Fibroblast of lung (primary cell): ENCODE results near the gene KLHL29. TPM values are rescaled to one million over a fixed set of nuclear protein-coding genes. Genes with fewer than 3 reads are reported as not detected.

Experiments used
- DNase-seq, 2 donors: peaks; one replicate each; pipeline versions ENCODE4 v3.0.0 to v3.0.0-alpha.2; 2010; ENCODE audit warnings: low read depth in 2 of 2
- H2AFZ ChIP-seq: 2 replicates; pipeline ENCODE4 v1.5.1; 2012; ENCODE audit warnings: low read length, control low read depth, inconsistent platforms
- H3K27ac ChIP-seq: 2 replicates; pipeline ENCODE4 v1.5.1; 2011; ENCODE audit warnings: low read length, control low read depth; ENCODE audit not compliant: insufficient read depth
- H3K27me3 ChIP-seq: 2 replicates; pipeline ENCODE4 v1.5.1; 2011; ENCODE audit warnings: mild to moderate bottlenecking, low read length; ENCODE audit not compliant: control insufficient read depth, insufficient read depth
- H3K36me3 ChIP-seq: 2 replicates; pipeline ENCODE4 v1.5.1; 2011; ENCODE audit warnings: low read length; ENCODE audit not compliant: control insufficient read depth, insufficient read depth
- H3K4me1 ChIP-seq: 2 replicates; pipeline ENCODE4 v1.5.1; 2011; ENCODE audit warnings: low read length; ENCODE audit not compliant: control insufficient read depth, insufficient read depth; ENCODE audit errors: extremely low read depth
- H3K4me2 ChIP-seq: 2 replicates; pipeline ENCODE4 v1.5.1; 2011; ENCODE audit warnings: low read length, control low read depth; ENCODE audit not compliant: insufficient read depth; ENCODE audit errors: extremely low read depth
- H3K4me3 ChIP-seq, 4 experiments: fragments of 200-600 bp in 1 of 4; sonication (generic) in 1 of 4; replicated peaks in 1 of 4; 2 replicates each; pipeline ENCODE4 v1.5.1; 2011 to 2016; ENCODE audit warnings: low read length in 4 of 4, low read depth in 3 of 4, mild to moderate bottlenecking in 3 of 4, control low read depth in 2 of 4, inconsistent platforms in 1 of 4, mixed read lengths in 1 of 4; ENCODE audit not compliant: insufficient read depth in 1 of 4; ENCODE audit errors: control extremely low read depth in 1 of 4
- H3K79me2 ChIP-seq: 2 replicates; pipeline ENCODE4 v1.5.1; 2012; ENCODE audit warnings: mild to moderate bottlenecking, low read length, inconsistent platforms; ENCODE audit not compliant: control insufficient read depth, insufficient read depth
- H3K9ac ChIP-seq: 2 replicates; pipeline ENCODE4 v1.5.1; 2011; ENCODE audit warnings: mild to moderate bottlenecking, low read length, control low read depth; ENCODE audit not compliant: insufficient read depth
- H3K9me3 ChIP-seq: 2 replicates; pipeline ENCODE4 v1.5.1; 2012; ENCODE audit warnings: low read depth, low read length; ENCODE audit not compliant: control insufficient read depth, insufficient read depth
- H4K20me1 ChIP-seq: 2 replicates; pipeline ENCODE4 v1.5.1; 2011; ENCODE audit warnings: low read length; ENCODE audit not compliant: control insufficient read depth, insufficient read depth; ENCODE audit errors: extremely low read depth
- EZH2 ChIP-seq: IDR thresholded peaks from 2 replicates; pipeline ENCODE4 v1.5.1; 2012; ENCODE audit warnings: low read length, control low read depth, mild to moderate bottlenecking; ENCODE audit errors: missing control alignments
- polyA plus RNA-seq, 2 donors: library from polyadenylated mRNA; depleted of rRNA in 1 of 2; stranded (reverse) in 1 of 2; unstranded in 1 of 2; fragments of >200 nt; gene quantifications; 2 replicates each; pipeline ENCODE4 v1.2.1, GENCODE V29; 2011 to 2012; ENCODE audit warnings: missing spikeins in 1 of 2
- total RNA-seq: library from RNA; depleted of rRNA; stranded (reverse); fragments of >200 nt; gene quantifications from 2 replicates; pipeline ENCODE4 v1.2.1, GENCODE V29; 2014
- TF ChIP-seq, protein P1 (sequence below), 2 donors: IDR thresholded peaks in 1 of 2; conservative IDR thresholded peaks in 1 of 2; 1 replicate in 1 of 2; 2 replicates in 1 of 2; pipeline ENCODE4 v1.5.1; 2011 to 2012; ENCODE audit warnings: low read length in 2 of 2, control low read depth in 1 of 2, inconsistent platforms in 1 of 2, low read depth in 1 of 2, mild to moderate bottlenecking in 1 of 2

KLHL29 gene
- total and polyA plus RNA-seq, 2 donors (not counting 1 experiment from before 2014, with no cell fraction given) = 7.1 to 7.9 TPM

DNA sequence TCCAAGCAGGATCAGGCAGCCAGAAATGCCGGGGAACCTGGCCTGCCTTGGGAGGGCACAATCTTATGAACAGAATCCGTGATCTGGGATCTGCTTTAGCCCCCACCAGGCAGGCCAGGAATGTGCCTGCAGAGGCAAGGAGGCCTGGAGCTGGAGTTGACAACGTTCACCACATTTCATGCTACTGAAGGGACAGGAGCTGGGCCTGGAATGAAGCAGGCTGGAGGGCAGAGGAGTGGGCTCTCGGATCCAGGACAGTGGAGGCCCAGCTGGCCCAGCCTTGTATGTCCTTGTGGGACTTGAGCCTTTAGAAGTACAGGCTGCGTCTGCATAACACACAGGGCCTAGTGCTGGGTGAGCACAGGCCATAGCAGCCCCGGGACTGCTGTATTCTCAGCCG lies 91.8 kb downstream of the KLHL29 start:
- no peaks in the 10 kb centered on the region for H3K79me2 ChIP-seq
- H3K9ac ChIP-seq = no peak overlapping the region
- H3K4me2 ChIP-seq = no peak overlapping the region
- peaks cover 5% of the 10 kb centered on the region for H3K4me1 ChIP-seq
- no peak overlapping the region for H3K4me3 ChIP-seq
- no peak overlapping the region for H3K27ac ChIP-seq
- H3K36me3 ChIP-seq = no peaks in the 10 kb centered on the region
- DNase-seq = no peak
- H2AFZ ChIP-seq = no peak overlapping the region
- no peak for TF ChIP-seq EZH2
- TF ChIP-seq, protein P1, sequence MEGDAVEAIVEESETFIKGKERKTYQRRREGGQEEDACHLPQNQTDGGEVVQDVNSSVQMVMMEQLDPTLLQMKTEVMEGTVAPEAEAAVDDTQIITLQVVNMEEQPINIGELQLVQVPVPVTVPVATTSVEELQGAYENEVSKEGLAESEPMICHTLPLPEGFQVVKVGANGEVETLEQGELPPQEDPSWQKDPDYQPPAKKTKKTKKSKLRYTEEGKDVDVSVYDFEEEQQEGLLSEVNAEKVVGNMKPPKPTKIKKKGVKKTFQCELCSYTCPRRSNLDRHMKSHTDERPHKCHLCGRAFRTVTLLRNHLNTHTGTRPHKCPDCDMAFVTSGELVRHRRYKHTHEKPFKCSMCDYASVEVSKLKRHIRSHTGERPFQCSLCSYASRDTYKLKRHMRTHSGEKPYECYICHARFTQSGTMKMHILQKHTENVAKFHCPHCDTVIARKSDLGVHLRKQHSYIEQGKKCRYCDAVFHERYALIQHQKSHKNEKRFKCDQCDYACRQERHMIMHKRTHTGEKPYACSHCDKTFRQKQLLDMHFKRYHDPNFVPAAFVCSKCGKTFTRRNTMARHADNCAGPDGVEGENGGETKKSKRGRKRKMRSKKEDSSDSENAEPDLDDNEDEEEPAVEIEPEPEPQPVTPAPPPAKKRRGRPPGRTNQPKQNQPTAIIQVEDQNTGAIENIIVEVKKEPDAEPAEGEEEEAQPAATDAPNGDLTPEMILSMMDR (conservative IDR thresholded peaks at IDR 0.05 in 1 of 2, IDR thresholded peaks at IDR 0.05 in 1 of 2; ENCODE audit: low read depth in 1 of 2, low read length in 2 of 2) = no peak
- H3K9me3 ChIP-seq = no peaks in the 10 kb centered on the region
- H3K27me3 ChIP-seq = no peaks in the 10 kb centered on the region
- H4K20me1 ChIP-seq = no peaks in the 10 kb centered on the region

DNA sequence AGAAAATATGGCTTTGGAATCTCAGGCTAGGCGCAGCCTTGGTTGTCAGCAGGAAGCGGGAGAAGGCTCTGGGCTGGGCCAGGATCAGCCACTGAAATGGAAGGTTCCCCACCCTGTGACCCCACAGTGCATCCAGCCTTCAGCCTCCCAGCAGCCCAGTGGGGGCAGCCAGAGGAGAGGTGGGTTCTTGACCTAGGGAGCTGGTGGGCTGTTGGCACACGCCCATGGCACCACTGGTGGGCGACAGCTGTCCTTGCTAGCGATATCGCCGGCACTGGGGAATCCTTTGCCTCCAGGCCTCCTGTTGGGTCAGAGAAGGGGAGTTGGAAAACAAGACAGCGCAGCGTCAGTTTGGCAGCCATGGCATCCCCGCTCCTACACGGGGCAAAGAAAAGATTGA lies 92.4 kb downstream of the KLHL29 start:
- TF ChIP-seq, protein P1 (conservative IDR thresholded peaks at IDR 0.05 in 1 of 2, IDR thresholded peaks at IDR 0.05 in 1 of 2; ENCODE audit: low read depth in 1 of 2, low read length in 2 of 2) = no peak
- TF ChIP-seq EZH2 = no peak
- Histone ChIP-seq H3K27me3 (no peaks in the 10 kb centered on the region), H3K27ac (no peak overlapping the region), H3K9ac (no peak overlapping the region), H2AFZ (no peak overlapping the region), H4K20me1 (no peaks in the 10 kb centered on the region), H3K79me2 (no peaks in the 10 kb centered on the region), H3K9me3 (no peaks in the 10 kb centered on the region), H3K4me2 (no peak overlapping the region), H3K4me1 (peaks cover 5% of the 10 kb centered on the region), H3K36me3 (no peaks in the 10 kb centered on the region), H3K4me3 (no peak overlapping the region)
- no peak for DNase-seq

DNA sequence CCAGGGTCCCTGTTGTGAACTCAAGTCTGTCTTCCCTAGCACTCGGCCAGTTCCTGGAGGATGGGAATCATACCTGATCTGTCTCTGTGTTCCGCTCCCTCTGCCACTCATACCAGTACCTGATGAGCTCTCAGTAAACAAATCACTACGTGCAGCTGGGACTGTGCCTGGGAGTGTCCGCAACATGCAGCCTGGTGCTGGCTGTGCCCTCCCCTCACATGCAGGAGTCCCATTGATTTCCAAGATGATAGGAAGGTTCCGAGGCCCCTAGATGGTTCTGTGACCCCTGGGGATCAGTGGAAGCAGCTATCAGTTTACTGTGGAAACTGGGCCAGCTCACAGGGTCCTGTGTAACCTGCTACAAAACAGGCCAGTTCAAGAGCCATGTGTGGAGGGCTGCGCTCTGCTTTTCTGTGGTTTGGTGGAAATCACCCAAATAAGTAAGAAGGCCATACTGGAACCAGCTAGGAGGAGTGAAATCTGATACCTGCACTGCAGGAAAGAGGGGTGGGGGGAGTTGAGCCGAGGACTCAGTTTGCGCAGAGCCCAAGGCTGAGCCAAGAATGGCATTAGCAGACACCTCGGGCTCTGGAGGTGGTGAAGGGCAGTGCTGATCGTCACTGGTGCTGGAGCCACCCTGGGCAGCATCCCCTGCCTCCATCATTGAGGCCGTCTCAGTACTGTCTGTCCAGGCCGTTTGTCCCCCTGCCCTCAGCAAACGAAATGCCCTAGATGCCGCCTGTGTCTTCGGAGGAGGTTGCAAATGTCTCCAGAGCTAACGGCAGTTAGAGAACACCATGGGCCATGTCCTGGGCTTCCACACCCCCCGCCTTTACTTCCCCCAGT lies 93.3 kb downstream of the KLHL29 start:
- H2AFZ ChIP-seq = no peak overlapping the region
- H3K4me3 ChIP-seq = no peak overlapping the region
- no peaks in the 10 kb centered on the region for H3K79me2 ChIP-seq
- peaks cover 5% of the 10 kb centered on the region for H3K4me1 ChIP-seq
- no peaks in the 10 kb centered on the region for H3K27me3 ChIP-seq
- no peak for DNase-seq
- no peaks in the 10 kb centered on the region for H3K36me3 ChIP-seq
- no peak overlapping the region for H3K4me2 ChIP-seq
- no peaks in the 10 kb centered on the region for H3K9me3 ChIP-seq
- no peaks in the 10 kb centered on the region for H4K20me1 ChIP-seq
- TF ChIP-seq, protein P1 (conservative IDR thresholded peaks at IDR 0.05 in 1 of 2, IDR thresholded peaks at IDR 0.05 in 1 of 2; ENCODE audit: low read depth in 1 of 2, low read length in 2 of 2) = no peak
- TF ChIP-seq EZH2 = no peak
- no peak overlapping the region for H3K27ac ChIP-seq
- no peak overlapping the region for H3K9ac ChIP-seq
